ENCODE data around the gene PDCD1LG2. TPM values are rescaled to one million over a fixed set of nuclear protein-coding genes. Genes with fewer than 3 reads are reported as not detected.
"Not testable (repeated sequence)": the region's sequence is repeated elsewhere in the genome, so short reads cannot be mapped to it uniquely, and the experiment has no call there.

The PDCD1LG2 gene
- polyA plus RNA-seq, 1 experiment: 31.5 TPM

- POLR2A ChIA-PET: no interaction called here
- TF ChIP-seq, protein P1, sequence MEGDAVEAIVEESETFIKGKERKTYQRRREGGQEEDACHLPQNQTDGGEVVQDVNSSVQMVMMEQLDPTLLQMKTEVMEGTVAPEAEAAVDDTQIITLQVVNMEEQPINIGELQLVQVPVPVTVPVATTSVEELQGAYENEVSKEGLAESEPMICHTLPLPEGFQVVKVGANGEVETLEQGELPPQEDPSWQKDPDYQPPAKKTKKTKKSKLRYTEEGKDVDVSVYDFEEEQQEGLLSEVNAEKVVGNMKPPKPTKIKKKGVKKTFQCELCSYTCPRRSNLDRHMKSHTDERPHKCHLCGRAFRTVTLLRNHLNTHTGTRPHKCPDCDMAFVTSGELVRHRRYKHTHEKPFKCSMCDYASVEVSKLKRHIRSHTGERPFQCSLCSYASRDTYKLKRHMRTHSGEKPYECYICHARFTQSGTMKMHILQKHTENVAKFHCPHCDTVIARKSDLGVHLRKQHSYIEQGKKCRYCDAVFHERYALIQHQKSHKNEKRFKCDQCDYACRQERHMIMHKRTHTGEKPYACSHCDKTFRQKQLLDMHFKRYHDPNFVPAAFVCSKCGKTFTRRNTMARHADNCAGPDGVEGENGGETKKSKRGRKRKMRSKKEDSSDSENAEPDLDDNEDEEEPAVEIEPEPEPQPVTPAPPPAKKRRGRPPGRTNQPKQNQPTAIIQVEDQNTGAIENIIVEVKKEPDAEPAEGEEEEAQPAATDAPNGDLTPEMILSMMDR (IDR thresholded peaks at IDR 0.05; ENCODE audit: low read depth, low read length): no peak
- H3K4me3 ChIP-seq (ENCODE audit: low read depth, low read length): no peak overlapping the region
- no peaks in the 10 kb centered on the region for H3K9me3 ChIP-seq (ENCODE audit: control insufficient read depth, insufficient read depth, low read length)
- H3K27me3 ChIP-seq (ENCODE audit: control insufficient read depth, insufficient read depth, low read length): no peaks in the 10 kb centered on the region
- no peak for DNase-seq (ENCODE audit: low read depth, low spot score)
- H3K27ac ChIP-seq (ENCODE audit: low read depth, low read length): no peak overlapping the region
- CTCF ChIA-PET: interaction anchor here (1.1 kb wide), 1 partner anchor 12 kb away, joined by 7 read pairs; no protein-coding TSS in a partner anchor
These were observed 68.4 kb downstream of the PDCD1LG2 start for GRCh38 chr9:5578698-5579085.

GRCh38 chr9:5579881-5580280 lies 69.5 kb downstream of the PDCD1LG2 start:
- no peaks in the 10 kb centered on the region for H3K9me3 ChIP-seq (ENCODE audit: control insufficient read depth, insufficient read depth, low read length)
- TF ChIP-seq, protein P1 (IDR thresholded peaks at IDR 0.05; ENCODE audit: low read depth, low read length): no peak
- ChIA-PET POLR2A (no interaction called here), CTCF (interaction anchor here (0.6 kb wide), 1 partner anchor 10 kb away, joined by 4 read pairs; no protein-coding TSS in a partner anchor)
- no peak for DNase-seq (ENCODE audit: low read depth, low spot score)
- no peaks in the 10 kb centered on the region for H3K27me3 ChIP-seq (ENCODE audit: control insufficient read depth, insufficient read depth, low read length)
- no peak overlapping the region for H3K27ac ChIP-seq (ENCODE audit: low read depth, low read length)
- H3K4me3 ChIP-seq (ENCODE audit: low read depth, low read length): no peak overlapping the region

- no peaks in the 10 kb centered on the region for H3K27me3 ChIP-seq (ENCODE audit: control insufficient read depth, insufficient read depth, low read length)
- no peak for DNase-seq (ENCODE audit: low read depth, low spot score)
- ChIA-PET CTCF (no interaction called here), POLR2A (no interaction called here)
- H3K4me3 ChIP-seq (ENCODE audit: low read depth, low read length): no peak overlapping the region
- TF ChIP-seq, protein P1 (IDR thresholded peaks at IDR 0.05; ENCODE audit: low read depth, low read length): no peak
- no peaks in the 10 kb centered on the region for H3K9me3 ChIP-seq (ENCODE audit: control insufficient read depth, insufficient read depth, low read length)
- no peak overlapping the region for H3K27ac ChIP-seq (ENCODE audit: low read depth, low read length)
These were observed 70.3 kb downstream of the PDCD1LG2 start for GRCh38 chr9:5580650-5581049.

DNA sequence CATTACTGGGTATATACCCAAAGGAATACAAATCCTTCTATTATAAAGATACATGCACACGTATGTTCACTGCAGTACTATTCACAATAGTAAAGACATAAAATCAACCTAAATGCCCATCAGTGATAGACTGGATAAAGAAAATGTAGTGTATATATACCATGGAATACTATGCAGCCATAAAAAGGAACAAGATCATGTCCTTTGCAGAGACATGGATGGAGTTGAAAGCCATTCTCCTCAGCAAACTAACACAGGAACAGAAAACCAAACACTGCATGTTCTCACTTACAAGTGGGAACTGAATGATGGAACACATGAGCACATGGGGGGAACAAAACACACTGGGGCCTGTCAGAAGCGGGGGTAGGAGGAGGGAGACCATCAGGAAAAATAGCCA lies 71.4 kb downstream of the PDCD1LG2 start:
- not testable (repeated sequence) for H3K4me3 ChIP-seq (ENCODE audit: low read depth, low read length); DNase-seq (ENCODE audit: low read depth, low spot score); H3K9me3 ChIP-seq (ENCODE audit: control insufficient read depth, insufficient read depth, low read length); H3K27ac ChIP-seq (ENCODE audit: low read depth, low read length); H3K27me3 ChIP-seq (ENCODE audit: control insufficient read depth, insufficient read depth, low read length)
- POLR2A ChIA-PET: interaction anchor here (1.9 kb wide), 1 partner anchor 131 kb away, joined by 7 read pairs; the partner anchor contains the start of gene CD274
- CTCF ChIA-PET: interaction anchor here (1.1 kb wide), 1 partner anchor 18 kb away, joined by 5 read pairs; no protein-coding TSS in a partner anchor

- ChIA-PET CTCF (interaction anchor here (0.8 to 1.8 kb wide), 5 partner anchors 17 to 820 kb away, joined by 3 to 7 read pairs (median 5); partner anchors contain the start of gene CD274), POLR2A (interaction anchor here (0.7 to 2.8 kb wide), 7 partner anchors 25 to 132 kb away, joined by 3 to 24 read pairs (median 5); partner anchors contain the start of genes CD274, PDCD1LG2 and RIC1)
- TF ChIP-seq, protein P1 (IDR thresholded peaks at IDR 0.05; ENCODE audit: low read depth, low read length): no peak
- Histone ChIP-seq H3K4me3 (ENCODE audit: low read depth, low read length) (no peak overlapping the region), H3K27me3 (ENCODE audit: control insufficient read depth, insufficient read depth, low read length) (no peaks in the 10 kb centered on the region), H3K9me3 (ENCODE audit: control insufficient read depth, insufficient read depth, low read length) (no peaks in the 10 kb centered on the region), H3K27ac (ENCODE audit: low read depth, low read length) (peak overlapping the region; percentile 93)
- DNase-seq (ENCODE audit: low read depth, low spot score): peak; percentile 56
These were observed 72.5 kb downstream of the PDCD1LG2 start for GRCh38 chr9:5582835-5583195.
